Activated naive CD4-positive, alpha-beta T cell treated with anti-CD3 and anti-CD28 coated beads for 36 hours (primary cell): ENCODE data around the gene ENO2. TPM values are rescaled to one million over a fixed set of nuclear protein-coding genes. Genes with fewer than 3 reads are reported as not detected.

Source experiments
- CTCF ChIA-PET: fragments of 350-600 bp; sonication (Branson Sonifier 250); formaldehyde crosslinking; loops from one replicate; lab custom pipeline; 2021; ENCODE audit warnings: antibody characterized with exemption; lab: Charles Lee
- DNase-seq: peaks from one replicate; pipeline ENCODE4 v3.0.0-alpha.2; 2020
- H3K27ac Mint-ChIP-seq: one replicate; pipeline ENCODE4 v1.8.0; 2021; ENCODE audit warnings: mild to moderate bottlenecking, mixed read lengths
- H3K27me3 Mint-ChIP-seq: one replicate; pipeline ENCODE4 v1.8.0; 2021; ENCODE audit warnings: low read depth, mixed read lengths
- H3K36me3 Mint-ChIP-seq: one replicate; pipeline ENCODE4 v1.8.0; 2021; ENCODE audit warnings: low read depth, mixed read lengths
- H3K4me1 Mint-ChIP-seq: one replicate; pipeline ENCODE4 v1.8.0; 2021; ENCODE audit warnings: low read depth, mixed read lengths
- H3K4me3 Mint-ChIP-seq: one replicate; pipeline ENCODE4 v1.8.0; 2021; ENCODE audit warnings: mild to moderate bottlenecking, moderate library complexity, mixed read lengths
- H3K9me3 Mint-ChIP-seq: one replicate; pipeline ENCODE4 v1.8.0; 2021; ENCODE audit warnings: mixed read lengths
- intact Hi-C: fragments of 100-400 bp; cut with micrococcal nuclease; formaldehyde crosslinking; loops from one replicate; pipeline ENCODE4 v1.15.1; 2023
- total RNA-seq, 2 experiments: library from RNA; stranded (reverse); gene quantifications; one replicate each; pipeline ENCODE4 v1.2.3, GENCODE V29; 2021

The ENO2 gene
- total RNA-seq, 2 experiments from 2014 or later: 128 to 131 TPM

GRCh38 chr12:6939191-6939540 lies 24.8 kb downstream of the ENO2 start:
- intact Hi-C loops: no loop called here

GRCh38 chr12:6941267-6941666 lies 26.9 kb downstream of the ENO2 start:
- Mint-ChIP-seq H3K9me3 (no peaks in the 10 kb centered on the region), H3K27me3 (no peaks in the 10 kb centered on the region), H3K36me3 (peaks cover 16% of the 10 kb centered on the region), H3K4me3 (no peak overlapping the region), H3K4me1 (peaks cover 32% of the 10 kb centered on the region), H3K27ac (peak overlapping the region; percentile 30)
- DNase-seq: no peak
- intact Hi-C loops: loop anchor here (5.0 kb wide), 1 partner anchor 246 kb away; the partner anchor contains the start of gene PEX5
- CTCF ChIA-PET: interaction anchor here (1.0 kb wide), 1 partner anchor 11 kb away, joined by 3 read pairs; no protein-coding TSS in a partner anchor

More at GRCh38 chr12:6939191-6939540, 24.8 kb downstream of the ENO2 start:
- no peak for DNase-seq
- Mint-ChIP-seq H3K27me3 (no peaks in the 10 kb centered on the region), H3K27ac (peak overlapping the region; percentile 96), H3K4me3 (no peak overlapping the region), H3K4me1 (peaks cover 37% of the 10 kb centered on the region), H3K36me3 (peaks cover 26% of the 10 kb centered on the region), H3K9me3 (no peaks in the 10 kb centered on the region)
- CTCF ChIA-PET: interaction anchor here (0.9 to 4.8 kb wide), 4 partner anchors 8 to 67 kb away, joined by 4 to 43 read pairs (median 11); no protein-coding TSS in a partner anchor

GRCh38 chr12:6941782-6942181 lies 27.4 kb downstream of the ENO2 start:
- peaks cover 28% of the 10 kb centered on the region for H3K4me1 Mint-ChIP-seq
- no peak for DNase-seq
- CTCF ChIA-PET: interaction anchor here (11.8 kb wide), 1 partner anchor 19 kb away, joined by 397 read pairs; no protein-coding TSS in a partner anchor
- H3K27me3 Mint-ChIP-seq: no peaks in the 10 kb centered on the region
- no peak overlapping the region for H3K27ac Mint-ChIP-seq
- no peak overlapping the region for H3K4me3 Mint-ChIP-seq
- intact Hi-C loops: loop anchor here (5.0 kb wide), 1 partner anchor 246 kb away; the partner anchor contains the start of gene PEX5
- peaks cover 12% of the 10 kb centered on the region for H3K36me3 Mint-ChIP-seq
- H3K9me3 Mint-ChIP-seq: no peaks in the 10 kb centered on the region

DNA sequence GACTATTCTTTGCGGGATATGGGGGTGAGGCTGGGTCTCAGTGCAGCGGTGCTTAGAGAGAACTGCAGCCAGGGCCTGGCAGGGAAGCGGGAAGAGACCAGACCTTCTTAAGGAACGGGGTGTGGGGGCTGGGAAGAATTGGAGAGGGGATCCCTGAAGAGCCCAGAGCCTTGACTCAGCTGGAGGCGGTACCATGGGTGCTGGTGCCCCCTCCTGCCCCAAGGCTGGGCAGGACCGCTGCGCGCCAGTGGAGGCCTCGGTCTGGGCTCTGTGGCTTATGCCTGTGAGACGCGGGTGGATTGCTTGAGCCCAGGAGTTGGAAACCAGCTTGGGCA lies 27.9 kb downstream of the ENO2 start:
- CTCF ChIA-PET: interaction anchor here (11.8 kb wide), 1 partner anchor 19 kb away, joined by 397 read pairs; no protein-coding TSS in a partner anchor
- peaks cover 32% of the 10 kb centered on the region for H3K4me1 Mint-ChIP-seq
- H3K27me3 Mint-ChIP-seq: no peaks in the 10 kb centered on the region
- H3K4me3 Mint-ChIP-seq: no peak overlapping the region
- no peak for DNase-seq
- H3K36me3 Mint-ChIP-seq: peaks cover 14% of the 10 kb centered on the region
- H3K9me3 Mint-ChIP-seq: no peaks in the 10 kb centered on the region
- intact Hi-C loops: loop anchor here (5.0 kb wide), 1 partner anchor 245 kb away; the partner anchor contains the start of gene PEX5
- H3K27ac Mint-ChIP-seq: peak overlapping the region; percentile 93

- H3K9me3 Mint-ChIP-seq: no peaks in the 10 kb centered on the region
- intact Hi-C loops: loop anchor here (1.0 to 5.0 kb wide), 4 partner anchors 52 to 244 kb away; partner anchors contain the start of genes CDCA3, LPCAT3 and PEX5
- CTCF ChIA-PET: interaction anchor here (0.8 to 11.8 kb wide), 10 partner anchors 18 to 165 kb away, joined by 3 to 397 read pairs (median 4); partner anchors contain the start of genes C1R, C1RL, ENO2 and LPCAT3
- H3K4me3 Mint-ChIP-seq: peak overlapping the region; percentile 94
- DNase-seq: peak; percentile 89
- H3K36me3 Mint-ChIP-seq: peaks cover 17% of the 10 kb centered on the region
- peak overlapping the region; percentile 93 for H3K27ac Mint-ChIP-seq
- H3K27me3 Mint-ChIP-seq: no peaks in the 10 kb centered on the region
- peaks cover 40% of the 10 kb centered on the region for H3K4me1 Mint-ChIP-seq
Measured at GRCh38 chr12:6943389-6943721, 29.0 kb downstream of the ENO2 start.

DNA sequence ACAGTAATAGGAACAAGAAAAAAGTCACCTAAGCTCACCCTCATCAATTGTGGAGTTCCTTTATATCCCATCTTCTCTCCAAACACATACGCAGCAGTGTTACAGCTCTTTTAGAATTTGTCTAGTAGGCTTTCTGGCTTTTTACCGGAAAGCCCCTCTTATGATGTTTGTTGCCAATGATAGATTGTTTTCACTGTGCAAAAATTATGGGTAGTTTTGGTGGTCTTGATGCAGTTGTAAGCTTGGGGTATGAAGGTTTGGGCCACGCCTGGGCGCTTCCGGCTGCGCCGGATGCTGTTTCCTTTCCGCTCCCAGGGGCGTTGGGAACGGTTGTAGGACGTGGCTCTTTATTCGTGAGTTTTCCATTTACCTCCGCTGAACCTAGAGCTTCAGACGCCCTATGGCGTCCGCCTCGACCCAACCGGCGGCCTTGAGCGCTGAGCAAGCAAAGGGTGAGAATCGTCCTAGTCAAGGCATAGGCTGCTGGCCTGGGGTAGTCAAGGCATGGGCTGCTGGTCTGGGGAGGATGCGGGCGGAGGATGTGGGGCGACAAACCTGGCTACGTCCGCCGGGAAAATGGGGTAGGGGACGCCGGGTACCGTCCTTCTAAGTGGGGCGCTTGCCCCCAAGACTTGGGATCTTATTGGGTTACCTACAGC lies 29.5 kb downstream of the ENO2 start, which contains the start of the genes C12orf57 and RNU7-1:
Gene C12orf57, plus strand, starts transcription at position 301 of the 659 bp plus-strand sequence. Its CDS starts 100 bp downstream, at position 401.
Gene RNU7-1, plus strand, starts transcription at position 95 of the 659 bp plus-strand sequence.
- DNase-seq: peak; percentile 85
- CTCF ChIA-PET: interaction anchor here (0.7 to 11.8 kb wide), 14 partner anchors 8 to 167 kb away, joined by 3 to 397 read pairs (median 4); partner anchors contain the start of genes C1R, C1RL, ENO2 and LPCAT3
- intact Hi-C loops: loop anchor here (1.0 to 5.0 kb wide), 13 partner anchors 9 to 243 kb away; partner anchors contain the start of genes C1R, CDCA3, EMG1 and LPCAT3
- Mint-ChIP-seq H3K27me3 (no peaks in the 10 kb centered on the region), H3K27ac (peak within 1 kb of the TSS; percentile 93), H3K9me3 (no peaks in the 10 kb centered on the region), H3K4me3 (peak within 1 kb of the TSS; percentile 94), H3K4me1 (peaks cover 45% of the 10 kb centered on the region), H3K36me3 (peaks cover 18% of the 10 kb centered on the region)

DNA sequence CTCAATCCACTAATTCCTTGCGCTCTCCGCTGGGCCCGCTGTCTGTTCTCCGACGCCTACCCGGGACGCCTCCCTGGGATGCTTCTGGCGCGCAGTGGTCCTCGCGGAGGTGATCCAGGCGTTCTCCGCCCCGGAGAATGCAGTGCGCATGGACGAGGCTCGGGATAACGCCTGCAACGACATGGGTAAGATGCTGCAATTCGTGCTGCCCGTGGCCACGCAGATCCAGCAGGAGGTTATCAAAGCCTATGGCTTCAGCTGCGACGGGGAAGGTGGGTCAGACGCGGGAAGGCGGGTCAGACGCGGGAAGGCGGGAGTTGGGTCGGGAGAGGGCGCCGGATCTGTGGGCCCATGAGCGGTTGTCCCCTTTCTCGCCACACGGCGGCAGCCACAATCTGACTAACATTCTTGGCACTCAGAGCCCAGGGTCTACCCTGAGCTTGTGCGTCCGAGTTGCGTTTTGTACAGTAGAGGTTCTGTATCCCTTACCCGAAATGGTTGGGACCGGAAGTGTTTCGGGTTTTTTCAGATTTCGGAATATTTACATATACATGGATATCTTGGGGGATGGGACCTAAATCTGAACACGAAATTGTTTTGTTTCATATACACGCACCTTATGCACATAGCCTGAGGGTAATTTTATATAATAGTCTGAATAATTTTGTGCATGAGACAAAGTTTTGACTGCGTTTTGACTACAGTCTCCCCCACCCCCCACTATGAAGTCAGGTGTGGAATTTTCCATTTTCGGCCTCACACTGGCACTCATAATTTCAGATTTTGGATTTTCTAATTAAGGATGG lies 30.2 kb downstream of the ENO2 start:
- DNase-seq: peak; percentile 96
- CTCF ChIA-PET: interaction anchor here (0.7 to 11.8 kb wide), 16 partner anchors 8 to 167 kb away, joined by 3 to 397 read pairs (median 3); partner anchors contain the start of genes C1R, C1RL, ENO2 and LPCAT3
- intact Hi-C loops: loop anchor here (1.0 to 5.0 kb wide), 10 partner anchors 9 to 243 kb away; partner anchors contain the start of genes C1R, EMG1, LRRC23 and PEX5
- peaks cover 18% of the 10 kb centered on the region for H3K36me3 Mint-ChIP-seq
- no peaks in the 10 kb centered on the region for H3K27me3 Mint-ChIP-seq
- no peaks in the 10 kb centered on the region for H3K9me3 Mint-ChIP-seq
- peak overlapping the region; percentile 93 for H3K27ac Mint-ChIP-seq
- H3K4me1 Mint-ChIP-seq: peaks cover 49% of the 10 kb centered on the region
- H3K4me3 Mint-ChIP-seq: peak overlapping the region; percentile 94

DNA sequence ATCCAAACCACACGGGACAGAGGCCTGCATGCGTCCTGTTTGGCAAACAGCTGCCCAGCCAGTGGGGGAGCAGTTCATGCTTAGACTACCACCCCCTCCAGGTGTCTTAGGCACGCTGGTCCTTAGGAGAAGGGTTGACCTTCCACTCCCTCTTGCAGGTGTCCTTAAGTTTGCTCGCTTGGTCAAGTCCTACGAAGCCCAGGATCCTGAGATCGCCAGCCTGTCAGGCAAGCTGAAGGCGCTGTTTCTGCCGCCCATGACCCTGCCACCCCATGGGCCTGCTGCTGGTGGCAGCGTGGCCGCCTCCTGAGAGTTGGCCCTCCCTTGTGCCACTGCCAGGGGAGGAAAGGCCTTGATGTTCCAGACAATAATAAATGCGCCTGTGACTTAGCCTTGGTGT lies 31.2 kb downstream of the ENO2 start:
- intact Hi-C loops: loop anchor here (2.0 kb wide), 1 partner anchor 41 kb away; the partner anchor contains the start of gene LRRC23
- CTCF ChIA-PET: interaction anchor here (0.8 to 11.8 kb wide), 9 partner anchors 7 to 163 kb away, joined by 3 to 397 read pairs (median 7); partner anchors contain the start of genes C1RL and SPSB2
- Mint-ChIP-seq H3K27me3 (no peaks in the 10 kb centered on the region), H3K9me3 (no peaks in the 10 kb centered on the region), H3K27ac (peak overlapping the region; percentile 93), H3K4me3 (peak overlapping the region; percentile 94), H3K36me3 (peaks cover 15% of the 10 kb centered on the region), H3K4me1 (peaks cover 59% of the 10 kb centered on the region)
- no peak for DNase-seq

GRCh38 chr12:6946033-6946919 lies 31.9 kb downstream of the ENO2 start:
- Mint-ChIP-seq H3K4me1 (peaks cover 61% of the 10 kb centered on the region), H3K9me3 (no peaks in the 10 kb centered on the region)

GRCh38 chr12:6946920-6947374 lies 32.6 kb downstream of the ENO2 start:
- intact Hi-C loops: no loop called here
- Mint-ChIP-seq H3K4me1 (peaks cover 61% of the 10 kb centered on the region), H3K27ac (peak overlapping the region; percentile 93), H3K36me3 (peaks cover 19% of the 10 kb centered on the region), H3K4me3 (peak overlapping the region; percentile 94), H3K9me3 (no peaks in the 10 kb centered on the region), H3K27me3 (no peaks in the 10 kb centered on the region)
- CTCF ChIA-PET: interaction anchor here (0.9 to 11.8 kb wide), 9 partner anchors 9 to 166 kb away, joined by 3 to 397 read pairs (median 8); partner anchors contain the start of genes C1RL and SPSB2
- no peak for DNase-seq

More at GRCh38 chr12:6946033-6946919, 31.9 kb downstream of the ENO2 start:
- peaks cover 14% of the 10 kb centered on the region for H3K36me3 Mint-ChIP-seq
- peak; percentile 88 for DNase-seq
- H3K27me3 Mint-ChIP-seq: no peaks in the 10 kb centered on the region
- peak overlapping the region; percentile 93 for H3K27ac Mint-ChIP-seq
- peak overlapping the region; percentile 94 for H3K4me3 Mint-ChIP-seq
- CTCF ChIA-PET: interaction anchor here (0.8 to 11.8 kb wide), 10 partner anchors 8 to 166 kb away, joined by 3 to 397 read pairs (median 8); partner anchors contain the start of genes C1RL and SPSB2
- intact Hi-C loops: no loop called here
